ENCODE results near the gene RANBP3.

The RANBP3 gene

GRCh38 chr19:5943623-5944022, 34.3 kb downstream of the RANBP3 start:
- in situ Hi-C loops (cut with MboI; ENCODE audit: low pct_unique_long_range_greater_than_20kb, low sequenced_read_pairs, unreplicated experiment): no loop called here
- TF ChIP-seq CTCF (IDR thresholded peaks at IDR 0.05; ENCODE audit: extremely low read depth, insufficient read depth, missing control alignments): no peak
- no peak for DNase-seq (ENCODE audit: low spot score)

- in situ Hi-C loops (cut with MboI; ENCODE audit: low pct_unique_long_range_greater_than_20kb, low sequenced_read_pairs, unreplicated experiment): no loop called here
- TF ChIP-seq CTCF (IDR thresholded peaks at IDR 0.05; ENCODE audit: extremely low read depth, insufficient read depth, missing control alignments): no peak
- DNase-seq (ENCODE audit: low spot score): no peak
Observed at GRCh38 chr19:5943045-5943444, 34.9 kb downstream of the RANBP3 start.

- TF ChIP-seq CTCF (IDR thresholded peaks at IDR 0.05; ENCODE audit: extremely low read depth, insufficient read depth, missing control alignments): no peak
- DNase-seq (ENCODE audit: low spot score): no peak
- in situ Hi-C loops (cut with MboI; ENCODE audit: low pct_unique_long_range_greater_than_20kb, low sequenced_read_pairs, unreplicated experiment): no loop called here
Observed at GRCh38 chr19:5941673-5942072, 36.3 kb downstream of the RANBP3 start.

- in situ Hi-C loops (cut with MboI; ENCODE audit: low pct_unique_long_range_greater_than_20kb, low sequenced_read_pairs, unreplicated experiment): no loop called here
- TF ChIP-seq CTCF (IDR thresholded peaks at IDR 0.05; ENCODE audit: extremely low read depth, insufficient read depth, missing control alignments): no peak
- DNase-seq (ENCODE audit: low spot score): no peak
Observed at GRCh38 chr19:5940260-5941208, 37.4 kb downstream of the RANBP3 start.

GRCh38 chr19:5937550-5937949, 40.4 kb downstream of the RANBP3 start:
- in situ Hi-C loops (cut with MboI; ENCODE audit: low pct_unique_long_range_greater_than_20kb, low sequenced_read_pairs, unreplicated experiment): no loop called here
- no peak for DNase-seq (ENCODE audit: low spot score)
- TF ChIP-seq CTCF (IDR thresholded peaks at IDR 0.05; ENCODE audit: extremely low read depth, insufficient read depth, missing control alignments): no peak

- no peak for DNase-seq (ENCODE audit: low spot score)
- TF ChIP-seq CTCF (IDR thresholded peaks at IDR 0.05; ENCODE audit: extremely low read depth, insufficient read depth, missing control alignments): no peak
- in situ Hi-C loops (cut with MboI; ENCODE audit: low pct_unique_long_range_greater_than_20kb, low sequenced_read_pairs, unreplicated experiment): no loop called here
Observed at GRCh38 chr19:5936292-5936592, 41.7 kb downstream of the RANBP3 start.

All from GM13977 (cell line).